OCI-LY1 (cell line): ENCODE results near the gene APBB1IP.

Experiments used
- H2AFZ ChIP-seq: fragments of 200-600 bp; sonication (generic), shearing (Covaris generic); 2 replicates; pipeline ENCODE4 v1.6.0; 2014; ENCODE audit warnings: antibody characterized with exemption, mild to moderate bottlenecking, low read length
- H3F3A ChIP-seq: fragments of 200-600 bp; sonication (generic), shearing (Covaris generic); 2 replicates; pipeline ENCODE4 v1.6.0; 2014; ENCODE audit warnings: mild to moderate bottlenecking, antibody characterized with exemption, low read length, moderate library complexity; ENCODE audit not compliant: insufficient read depth
- H3K27ac ChIP-seq: fragments of 200-600 bp; sonication (generic); 2 replicates; pipeline ENCODE4 v1.5.1; 2014; ENCODE audit warnings: low read length, mixed run types, mild to moderate bottlenecking, low read depth; ENCODE audit not compliant: poor library complexity, severe bottlenecking
- H3K27me3 ChIP-seq: fragments of 200-600 bp; sonication (generic); 2 replicates; pipeline ENCODE4 v1.6.0; 2014; ENCODE audit warnings: antibody characterized with exemption, mild to moderate bottlenecking, low read length, moderate library complexity; ENCODE audit not compliant: insufficient read depth
- H3K36me3 ChIP-seq: fragments of 200-600 bp; sonication (generic); 2 replicates; pipeline ENCODE4 v1.6.1; 2014; ENCODE audit warnings: mild to moderate bottlenecking, antibody characterized with exemption, low read length, moderate library complexity, mixed read lengths; ENCODE audit not compliant: insufficient read depth
- H3K4me1 ChIP-seq: fragments of 200-600 bp; sonication (generic); 2 replicates; pipeline ENCODE4 v1.5.1; 2014; ENCODE audit warnings: mild to moderate bottlenecking, low read length, moderate library complexity; ENCODE audit not compliant: insufficient read depth, severe bottlenecking
- H3K4me2 ChIP-seq: fragments of 200-600 bp; sonication (generic), shearing (Covaris generic); 2 replicates; pipeline ENCODE4 v1.6.1; 2014; ENCODE audit warnings: low read length
- H3K4me3 ChIP-seq: fragments of 200-600 bp; sonication (generic); 2 replicates; pipeline ENCODE4 v1.5.1; 2014; ENCODE audit warnings: low read length, low read depth, mild to moderate bottlenecking, mixed read lengths; ENCODE audit not compliant: poor library complexity, severe bottlenecking
- H3K79me2 ChIP-seq: fragments of 200-600 bp; shearing (Covaris generic); 2 replicates; pipeline ENCODE4 v1.6.1; 2016; ENCODE audit warnings: mixed run types, low read length, mixed read lengths; ENCODE audit not compliant: insufficient read depth
- H3K9ac ChIP-seq: fragments of 200-600 bp; sonication (generic), shearing (Covaris generic); 2 replicates; pipeline ENCODE4 v1.6.1; 2014; ENCODE audit warnings: mild to moderate bottlenecking, low read length, mixed read lengths
- H3K9me2 ChIP-seq: fragments of 200-600 bp; sonication (generic), shearing (Covaris generic); 2 replicates; pipeline ENCODE4 v1.6.1; 2014; ENCODE audit warnings: low read depth, mild to moderate bottlenecking, low read length, mixed read lengths
- H3K9me3 ChIP-seq: fragments of 200-600 bp; shearing (Covaris generic); 2 replicates; pipeline ENCODE4 v1.6.1; 2014; ENCODE audit warnings: low read length, mixed read lengths
- H4K20me1 ChIP-seq: fragments of 200-600 bp; sonication (generic), shearing (Covaris generic); 2 replicates; pipeline ENCODE4 v1.6.0; 2016; ENCODE audit warnings: mild to moderate bottlenecking, low read length; ENCODE audit not compliant: insufficient read depth
- CTCF ChIP-seq: fragments of 200-600 bp; sonication (generic), shearing (Covaris generic); IDR thresholded peaks from 2 replicates; pipeline ENCODE4 v1.5.1; 2017; ENCODE audit warnings: mild to moderate bottlenecking, antibody characterized with exemption, low read length, moderate library complexity, mixed read lengths
- EZH2 ChIP-seq: fragments of 200-600 bp; sonication (generic), shearing (Covaris generic); IDR thresholded peaks from 2 replicates; pipeline ENCODE4 v1.8.0; 2017; ENCODE audit warnings: borderline replicate concordance, mixed run types, mild to moderate bottlenecking, antibody characterized with exemption, low read length, moderate library complexity, mixed read lengths

The APBB1IP gene

DNA sequence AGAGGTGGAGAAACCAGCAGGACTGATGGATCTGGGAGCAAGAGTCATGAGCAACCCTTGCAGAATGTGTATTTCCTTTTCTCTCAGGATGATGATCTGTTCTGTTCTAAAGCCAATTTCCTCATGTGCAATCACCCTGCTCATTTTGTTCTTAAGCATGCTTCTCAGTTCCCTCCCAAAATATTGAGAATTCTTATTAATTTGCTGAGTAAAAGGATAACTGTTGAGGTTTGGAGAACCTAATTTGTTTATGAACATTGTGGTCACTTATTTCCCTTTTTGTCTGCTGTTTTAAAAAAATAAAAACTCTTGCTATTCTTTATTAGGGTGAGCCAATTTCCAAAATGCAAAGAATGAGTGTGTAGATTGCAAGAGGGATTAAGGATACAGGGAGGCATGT is 106.8 kb downstream of the APBB1IP start:
- Histone ChIP-seq H3K4me2 (no peak overlapping the region), H3F3A (no peaks in the 10 kb centered on the region; the same call in 1 of the 2 replicates), H4K20me1 (no peaks in the 10 kb centered on the region), H3K27me3 (no peaks in the 10 kb centered on the region), H3K36me3 (peaks cover 93% of the 10 kb centered on the region), H3K9me3 (no peaks in the 10 kb centered on the region), H3K9me2 (no peaks in the 10 kb centered on the region), H3K79me2 (peaks cover 8% of the 10 kb centered on the region; the same call in 1 of the 2 replicates), H3K4me3 (no peak overlapping the region), H3K4me1 (no peaks in the 10 kb centered on the region), H3K9ac (no peak overlapping the region), H2AFZ (no peak overlapping the region), H3K27ac (no peak overlapping the region)
- TF ChIP-seq EZH2, result no peak
- TF ChIP-seq CTCF, result no peak

GRCh38 chr10:26550774-26551526 is 112.8 kb downstream of the APBB1IP start:
- no peaks in the 10 kb centered on the region; the same call in 1 of the 2 replicates for H3F3A ChIP-seq
- H3K4me2 ChIP-seq, result no peak overlapping the region
- H3K9ac ChIP-seq, result no peak overlapping the region
- H3K36me3 ChIP-seq, result peaks cover 99% of the 10 kb centered on the region
- peaks cover 8% of the 10 kb centered on the region; the same call in 1 of the 2 replicates for H3K79me2 ChIP-seq
- no peak overlapping the region for H3K27ac ChIP-seq
- H3K9me2 ChIP-seq, result no peaks in the 10 kb centered on the region
- TF ChIP-seq CTCF (peak; percentile 30; the same call in 1 of the 2 replicates), EZH2 (no peak)
- H2AFZ ChIP-seq, result no peak overlapping the region
- no peak overlapping the region for H3K4me3 ChIP-seq
- H3K9me3 ChIP-seq, result no peaks in the 10 kb centered on the region
- no peaks in the 10 kb centered on the region for H4K20me1 ChIP-seq
- no peaks in the 10 kb centered on the region for H3K27me3 ChIP-seq
- no peaks in the 10 kb centered on the region for H3K4me1 ChIP-seq

- TF ChIP-seq CTCF (no peak), EZH2 (no peak)
These were observed 116.1 kb downstream of the APBB1IP start for GRCh38 chr10:26554246-26554645.

More at GRCh38 chr10:26554246-26554645, 116.1 kb downstream of the APBB1IP start:
- Histone ChIP-seq H3F3A (no peaks in the 10 kb centered on the region), H4K20me1 (no peaks in the 10 kb centered on the region), H3K79me2 (peaks cover 1% of the 10 kb centered on the region; the same call in 1 of the 2 replicates), H3K4me3 (no peak overlapping the region), H3K9me3 (no peaks in the 10 kb centered on the region), H2AFZ (no peak overlapping the region), H3K36me3 (peaks cover 100% of the 10 kb centered on the region), H3K9me2 (no peaks in the 10 kb centered on the region), H3K27ac (no peak overlapping the region), H3K4me1 (no peaks in the 10 kb centered on the region), H3K4me2 (no peak overlapping the region), H3K27me3 (no peaks in the 10 kb centered on the region), H3K9ac (no peak overlapping the region)
